ENCODE results near the gene UTP18.

GRCh38 chr17:51335006-51335590 is 74.8 kb downstream of the UTP18 start:
- TF ChIP-seq CHD4 (IDR thresholded peaks at IDR 0.05; ENCODE audit: borderline replicate concordance, low read length) (no peak), ZNF652 (CRISPR knock-in tag; IDR thresholded peaks at IDR 0.05; ENCODE audit: borderline replicate concordance, low read depth) (no peak), POLR2AphosphoS5 (IDR thresholded peaks at IDR 0.05; ENCODE audit: low read depth, low read length) (no peak), ZKSCAN8 (CRISPR knock-in tag; IDR thresholded peaks at IDR 0.05; ENCODE audit: borderline replicate concordance) (no peak), SRSF9 (IDR thresholded peaks at IDR 0.05; ENCODE audit: borderline replicate concordance, insufficient read depth, low read depth, low read length, poor library complexity, severe bottlenecking) (no peak), KDM4B (CRISPR knock-in tag; IDR thresholded peaks at IDR 0.05) (no peak), MAF1 (CRISPR knock-in tag; IDR thresholded peaks at IDR 0.05; ENCODE audit: borderline replicate concordance) (no peak), MAFG (CRISPR knock-in tag; IDR thresholded peaks at IDR 0.05) (no peak)

Measured in HepG2 (cell line).